Spinal cord (tissue), 10 donors: Measurements from ENCODE around the gene GRM8. TPM values are rescaled to one million over a fixed set of nuclear protein-coding genes. Genes with fewer than 3 reads are reported as not detected.
"Not testable (repeated sequence)": the region's sequence is repeated elsewhere in the genome, so short reads cannot be mapped to it uniquely, and the experiment has no call there.

ENCODE experiments used
- DNase-seq, 6 donors: peaks; one replicate each; pipeline versions ENCODE4 v3.0.0 to v3.0.0-alpha.2; 2013 to 2015; ENCODE audit warnings: low spot score in 6 of 6, low read depth in 4 of 6
- H3K27ac ChIP-seq: one replicate; pipeline ENCODE4 v1.5.1; 2013; ENCODE audit warnings: low read depth, low read length, control low read depth
- H3K27me3 ChIP-seq: one replicate; pipeline ENCODE4 v1.6.1; 2013; ENCODE audit warnings: low read length; ENCODE audit not compliant: control insufficient read depth, insufficient read depth
- H3K36me3 ChIP-seq: one replicate; pipeline ENCODE4 v1.6.1; 2013; ENCODE audit warnings: low read length; ENCODE audit not compliant: control insufficient read depth, insufficient read depth
- H3K4me1 ChIP-seq: one replicate; pipeline ENCODE4 v1.6.1; 2013; ENCODE audit warnings: low read length; ENCODE audit not compliant: control insufficient read depth, insufficient read depth
- H3K4me3 ChIP-seq: one replicate; pipeline ENCODE4 v1.5.1; 2013; ENCODE audit warnings: low read depth, low read length, control low read depth
- H3K9me3 ChIP-seq: one replicate; pipeline ENCODE4 v1.6.1; 2013; ENCODE audit warnings: low read length; ENCODE audit not compliant: control insufficient read depth, insufficient read depth
- WGBS: methylation state at CpG from one replicate; pipeline ENCODE4 v1.1.5; 2013; ENCODE audit warnings: missing lambda C conversion rate; ENCODE audit not compliant: insufficient coverage; 5-methylcytosine and 5-hydroxymethylcytosine counted together
- polyA plus RNA-seq, 2 donors: library from polyadenylated mRNA; unstranded; fragments of 120-200 nt; gene quantifications; one replicate each; pipeline ENCODE4 v1.2.1, GENCODE V29; 2013; ENCODE audit not compliant: insufficient read length in 2 of 2
- total RNA-seq, 2 donors: library from RNA; depleted of rRNA in 1 of 2; stranded (reverse); fragments of 120-200 nt in 1 of 2; fragments of >200 nt in 1 of 2; gene quantifications; one replicate each; pipeline versions ENCODE4 v1.2.3 to v1.2.4, GENCODE V29; 2013 to 2014
- donor health status: healthy.

Gene GRM8
- total and polyA plus RNA-seq, 4 donors: 15.6 to 26.1 (median 20.7) TPM

- H3K27ac ChIP-seq: no peak overlapping the region
- DNase-seq: no peak
- WGBS: 96% methylated on average over 11 of the region's 11 CpGs
- no peaks in the 10 kb centered on the region for H3K27me3 ChIP-seq
- H3K4me1 ChIP-seq: no peaks in the 10 kb centered on the region
- no peak overlapping the region for H3K4me3 ChIP-seq
- H3K9me3 ChIP-seq: peaks cover 5% of the 10 kb centered on the region
- H3K36me3 ChIP-seq: peaks cover 4% of the 10 kb centered on the region
These were observed 561.6 kb downstream of the GRM8 start for GRCh38 chr7:126690848-126691751.

- WGBS: over 99% methylated on average over 15 of the region's 15 CpGs
- H3K9me3 ChIP-seq: peaks cover 5% of the 10 kb centered on the region
- peaks cover 4% of the 10 kb centered on the region for H3K36me3 ChIP-seq
- no peak overlapping the region for H3K27ac ChIP-seq
- no peaks in the 10 kb centered on the region for H3K4me1 ChIP-seq
- DNase-seq: no peak
- H3K27me3 ChIP-seq: no peaks in the 10 kb centered on the region
- H3K4me3 ChIP-seq: no peak overlapping the region
These were observed 562.6 kb downstream of the GRM8 start for GRCh38 chr7:126690104-126690503.

DNA sequence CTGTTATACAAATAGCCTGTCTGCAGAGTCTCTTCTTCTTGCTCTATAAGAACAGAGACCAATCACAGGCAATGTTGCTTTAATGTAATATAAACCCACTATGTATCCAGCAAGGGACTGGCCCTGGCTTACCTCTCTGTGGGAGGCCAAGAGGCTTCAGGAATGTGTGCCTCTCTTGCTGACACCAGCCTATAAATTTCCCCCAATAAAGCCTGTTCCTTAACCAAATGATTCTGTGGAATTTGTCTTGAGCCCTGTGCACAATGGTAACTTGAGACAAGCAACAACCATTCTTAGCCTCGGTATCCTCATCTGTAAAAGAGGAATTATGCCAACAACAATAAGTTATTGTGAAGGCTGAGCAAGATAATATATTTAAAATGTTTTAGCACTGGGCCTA lies 563.7 kb downstream of the GRM8 start:
- H3K4me1 ChIP-seq: no peaks in the 10 kb centered on the region
- H3K9me3 ChIP-seq: peaks cover 5% of the 10 kb centered on the region
- no CpG with 5 or more reads among the region's 1 CpG for WGBS
- no peak overlapping the region for H3K4me3 ChIP-seq
- H3K36me3 ChIP-seq: peaks cover 4% of the 10 kb centered on the region
- no peak for DNase-seq
- no peaks in the 10 kb centered on the region for H3K27me3 ChIP-seq
- H3K27ac ChIP-seq: no peak overlapping the region

GRCh38 chr7:126686474-126686873 lies 566.3 kb downstream of the GRM8 start:
- peaks cover 4% of the 10 kb centered on the region for H3K36me3 ChIP-seq
- 91% methylated on average over 5 of the region's 5 CpGs for WGBS
- H3K9me3 ChIP-seq: peaks cover 5% of the 10 kb centered on the region
- no peaks in the 10 kb centered on the region for H3K27me3 ChIP-seq
- DNase-seq: no peak
- no peak overlapping the region for H3K4me3 ChIP-seq
- H3K4me1 ChIP-seq: no peaks in the 10 kb centered on the region
- H3K27ac ChIP-seq: no peak overlapping the region

DNA sequence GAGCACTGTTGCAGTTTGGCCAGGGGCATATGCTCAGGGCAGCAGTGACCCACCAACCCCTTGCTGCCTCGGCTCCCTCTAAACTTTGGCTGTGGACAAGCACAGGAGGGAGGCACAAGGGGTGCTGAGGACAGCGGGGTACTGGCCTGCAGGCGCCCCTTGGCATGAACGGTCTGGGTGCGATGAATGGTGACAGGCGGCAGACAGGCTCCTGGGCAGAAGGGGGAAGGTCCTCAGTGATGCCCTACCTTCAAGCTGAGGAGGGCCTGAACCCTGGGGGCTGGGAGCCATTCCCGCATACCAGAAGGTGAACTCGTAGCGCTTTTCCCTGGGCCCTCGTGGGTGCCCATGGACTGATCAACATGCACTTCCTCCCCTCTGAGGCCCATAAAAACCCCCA lies 567.1 kb downstream of the GRM8 start:
- Histone ChIP-seq H3K4me3 (no peak overlapping the region), H3K9me3 (peaks cover 3% of the 10 kb centered on the region), H3K27me3 (no peaks in the 10 kb centered on the region), H3K36me3 (peaks cover 4% of the 10 kb centered on the region), H3K4me1 (no peaks in the 10 kb centered on the region), H3K27ac (no peak overlapping the region)
- no peak for DNase-seq
- WGBS: 93% methylated on average over 7 of the region's 10 CpGs

- no peaks in the 10 kb centered on the region for H3K4me1 ChIP-seq
- DNase-seq: no peak
- peaks cover under 1% of the 10 kb centered on the region for H3K9me3 ChIP-seq
- H3K27ac ChIP-seq: no peak overlapping the region
- H3K4me3 ChIP-seq: no peak overlapping the region
- 93% methylated on average over 10 of the region's 11 CpGs for WGBS
- peaks cover 2% of the 10 kb centered on the region for H3K36me3 ChIP-seq
- no peaks in the 10 kb centered on the region for H3K27me3 ChIP-seq
These were observed 567.6 kb downstream of the GRM8 start for GRCh38 chr7:126685018-126685573.

DNA sequence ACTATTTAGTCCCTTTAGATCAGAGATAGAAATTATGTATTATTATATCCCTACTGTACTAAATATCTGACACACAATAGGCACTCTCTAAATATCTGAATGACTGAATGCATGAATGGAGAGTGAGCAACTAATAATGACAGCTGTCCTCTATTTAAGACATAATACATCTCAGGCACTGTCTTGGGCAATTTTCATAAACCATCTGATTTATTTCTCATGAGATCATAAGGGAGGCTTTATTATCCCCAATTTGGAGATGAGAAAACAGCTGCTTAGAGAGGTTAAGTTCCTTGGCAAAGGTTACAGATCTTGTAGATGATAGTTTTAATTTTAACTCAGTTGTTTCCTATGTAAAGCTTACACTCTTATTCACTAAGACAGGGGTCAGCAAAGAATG lies 570.6 kb downstream of the GRM8 start:
- Histone ChIP-seq H3K4me1 (no peaks in the 10 kb centered on the region), H3K27ac (no peak overlapping the region), H3K36me3 (no peaks in the 10 kb centered on the region), H3K9me3 (no peaks in the 10 kb centered on the region), H3K27me3 (no peaks in the 10 kb centered on the region), H3K4me3 (no peak overlapping the region)
- no peak for DNase-seq

DNA sequence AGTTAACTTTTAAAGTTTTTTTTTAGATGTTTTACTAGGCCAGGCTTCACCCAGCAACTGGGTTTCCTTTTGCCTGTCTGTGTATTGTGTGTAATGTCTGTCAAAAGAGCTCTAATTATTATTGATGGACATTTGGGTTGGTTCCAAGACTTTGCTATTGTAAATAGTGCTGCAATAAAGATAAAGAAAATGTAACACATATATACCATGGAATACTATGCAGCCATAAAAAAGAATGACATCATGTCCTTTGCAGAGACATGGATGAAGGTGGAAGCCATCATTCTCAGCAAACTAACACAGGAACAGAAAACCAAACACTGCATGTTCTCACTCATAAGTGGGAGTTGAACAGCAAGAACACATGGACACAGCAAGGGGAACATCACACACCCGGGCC lies 584.0 kb downstream of the GRM8 start:
- not testable (repeated sequence) for H3K4me1 ChIP-seq, H3K36me3 ChIP-seq, DNase-seq, H3K4me3 ChIP-seq, H3K27ac ChIP-seq, H3K27me3 ChIP-seq, H3K9me3 ChIP-seq
- WGBS: 100% methylated on average over 1 of the region's 1 CpG

GRCh38 chr7:126668367-126668752 lies 584.4 kb downstream of the GRM8 start:
- H3K4me3 ChIP-seq: no peak overlapping the region
- 93% methylated on average over 4 of the region's 5 CpGs for WGBS
- no peaks in the 10 kb centered on the region for H3K36me3 ChIP-seq
- H3K4me1 ChIP-seq: no peaks in the 10 kb centered on the region
- H3K9me3 ChIP-seq: no peaks in the 10 kb centered on the region
- DNase-seq: no peak
- no peak overlapping the region for H3K27ac ChIP-seq
- H3K27me3 ChIP-seq: no peaks in the 10 kb centered on the region
